Parathyroid adenoma (tissue), 2 donors: Measurements from ENCODE around the gene RPS28.
A peak's percentile ranks its signal among the peaks of the same experiment; 100 is the strongest.

Experiments used
- H2AFZ ChIP-seq: fragments of 300-600 bp; sonication (generic); one replicate; pipeline ENCODE4 v1.7.0; 2017; ENCODE audit warnings: antibody characterized with exemption, mild to moderate bottlenecking
- H3K27ac ChIP-seq: fragments of 300-600 bp; sonication (generic); one replicate; pipeline ENCODE4 v1.7.0; 2017
- H3K27me3 ChIP-seq: fragments of 300-600 bp; sonication (generic); one replicate; pipeline ENCODE4 v1.7.0; 2017; ENCODE audit warnings: low read length; ENCODE audit not compliant: control insufficient read depth, insufficient read depth
- H3K36me3 ChIP-seq: fragments of 300-600 bp; sonication (generic); one replicate; pipeline ENCODE4 v1.7.0; 2017; ENCODE audit warnings: low read length; ENCODE audit not compliant: control insufficient read depth, insufficient read depth
- H3K4me1 ChIP-seq: fragments of 300-600 bp; sonication (generic); one replicate; pipeline ENCODE4 v1.7.0; 2017; ENCODE audit warnings: control low read depth
- H3K4me2 ChIP-seq: fragments of 300-600 bp; sonication (generic); one replicate; pipeline ENCODE4 v1.7.0; 2017; ENCODE audit warnings: low read length
- H3K4me3 ChIP-seq: fragments of 300-600 bp; sonication (generic); one replicate; pipeline ENCODE4 v1.7.0; 2017; ENCODE audit warnings: low read depth, low read length
- H3K79me2 ChIP-seq: fragments of 300-600 bp; sonication (generic); one replicate; pipeline ENCODE4 v1.7.0; 2017; ENCODE audit warnings: control low read depth
- H3K9ac ChIP-seq: fragments of 300-600 bp; sonication (generic); one replicate; pipeline ENCODE4 v1.7.0; 2017; ENCODE audit warnings: mild to moderate bottlenecking
- H3K9me3 ChIP-seq: fragments of 300-600 bp; sonication (generic); one replicate; pipeline ENCODE4 v1.7.0; 2017; ENCODE audit warnings: low read length; ENCODE audit not compliant: control insufficient read depth
- CTCF ChIP-seq: fragments of 300-600 bp; sonication (generic); IDR thresholded peaks from one replicate; pipeline ENCODE4 v1.7.0; 2017; ENCODE audit warnings: antibody characterized with exemption, mild to moderate bottlenecking
- donor health status: primary hyperparathyroidism.

RPS28 gene

GRCh38 chr19:8360196-8360595 is 38.9 kb downstream of the RPS28 start:
- no peak for TF ChIP-seq CTCF
- H3K79me2 ChIP-seq, result no peaks in the 10 kb centered on the region
- H3K9ac ChIP-seq, result no peak overlapping the region
- H3K4me3 ChIP-seq, result no peak overlapping the region
- H3K27ac ChIP-seq, result no peak overlapping the region
- H3K9me3 ChIP-seq, result no peaks in the 10 kb centered on the region
- H3K4me2 ChIP-seq, result no peak overlapping the region
- H2AFZ ChIP-seq, result no peak overlapping the region
- no peaks in the 10 kb centered on the region for H3K36me3 ChIP-seq
- H3K4me1 ChIP-seq, result peaks cover 7% of the 10 kb centered on the region
- no peaks in the 10 kb centered on the region for H3K27me3 ChIP-seq

GRCh38 chr19:8361921-8362793 is 40.9 kb downstream of the RPS28 start:
- H3K4me2 ChIP-seq, result peak overlapping the region; percentile 63
- no peaks in the 10 kb centered on the region for H3K9me3 ChIP-seq
- H3K27ac ChIP-seq, result peak overlapping the region; percentile 82
- H3K9ac ChIP-seq, result no peak overlapping the region
- H3K4me3 ChIP-seq, result no peak overlapping the region
- TF ChIP-seq CTCF, result no peak
- H2AFZ ChIP-seq, result peak overlapping the region; percentile 51
- H3K36me3 ChIP-seq, result no peaks in the 10 kb centered on the region
- H3K79me2 ChIP-seq, result no peaks in the 10 kb centered on the region
- H3K4me1 ChIP-seq, result peaks cover 12% of the 10 kb centered on the region
- no peaks in the 10 kb centered on the region for H3K27me3 ChIP-seq

- H3K9ac ChIP-seq, result no peak within 1 kb of the TSS
These were observed 42.8 kb downstream of the RPS28 start, which contains the start of gene ANGPTL4 for GRCh38 chr19:8363803-8364771. ANGPTL4 (plus strand) TSS chr19:8364155; CDS start chr19:8364322, 167 bp downstream.

GRCh38 chr19:8366121-8366581 is 44.9 kb downstream of the RPS28 start:
- H3K4me1 ChIP-seq, result peaks cover 18% of the 10 kb centered on the region
- H3K9me3 ChIP-seq, result no peaks in the 10 kb centered on the region
- no peak overlapping the region for H3K27ac ChIP-seq
- no peaks in the 10 kb centered on the region for H3K36me3 ChIP-seq
- no peak overlapping the region for H2AFZ ChIP-seq
- TF ChIP-seq CTCF, result no peak
- H3K27me3 ChIP-seq, result no peaks in the 10 kb centered on the region
- no peak overlapping the region for H3K4me3 ChIP-seq
- no peak overlapping the region for H3K4me2 ChIP-seq
- H3K9ac ChIP-seq, result no peak overlapping the region
- peaks cover 2% of the 10 kb centered on the region for H3K79me2 ChIP-seq

More at GRCh38 chr19:8363803-8364771, 42.8 kb downstream of the RPS28 start, which contains the start of gene ANGPTL4:
- Histone ChIP-seq H3K4me2 (peak within 1 kb of the TSS; percentile 80), H3K27ac (peak within 1 kb of the TSS; percentile 82), H3K79me2 (no peaks in the 10 kb centered on the region), H3K36me3 (no peaks in the 10 kb centered on the region), H2AFZ (peak within 1 kb of the TSS; percentile 95), H3K9me3 (no peaks in the 10 kb centered on the region), H3K27me3 (no peaks in the 10 kb centered on the region), H3K4me1 (peaks cover 18% of the 10 kb centered on the region), H3K4me3 (peak within 1 kb of the TSS; percentile 62)
- TF ChIP-seq CTCF, result peak; percentile 4
